T-helper 9 cell (primary cell): ENCODE data around the gene DND1.
A peak's percentile ranks its signal among the peaks of the same experiment; 100 is the strongest.
"Not testable (repeated sequence)": the region's sequence is repeated elsewhere in the genome, so short reads cannot be mapped to it uniquely, and the experiment has no call there.

Experiments used
- DNase-seq: peaks from one replicate; pipeline ENCODE4 v3.0.0-alpha.2; 2020
- total RNA-seq, 2 donors: gene quantifications; one replicate each; lab custom pipeline; 2026; lab: John Stamatoyannopoulos, UW

The DND1 gene
- total RNA-seq, result 0.48 to 2.4 reads per million in 2 donors

DNA sequence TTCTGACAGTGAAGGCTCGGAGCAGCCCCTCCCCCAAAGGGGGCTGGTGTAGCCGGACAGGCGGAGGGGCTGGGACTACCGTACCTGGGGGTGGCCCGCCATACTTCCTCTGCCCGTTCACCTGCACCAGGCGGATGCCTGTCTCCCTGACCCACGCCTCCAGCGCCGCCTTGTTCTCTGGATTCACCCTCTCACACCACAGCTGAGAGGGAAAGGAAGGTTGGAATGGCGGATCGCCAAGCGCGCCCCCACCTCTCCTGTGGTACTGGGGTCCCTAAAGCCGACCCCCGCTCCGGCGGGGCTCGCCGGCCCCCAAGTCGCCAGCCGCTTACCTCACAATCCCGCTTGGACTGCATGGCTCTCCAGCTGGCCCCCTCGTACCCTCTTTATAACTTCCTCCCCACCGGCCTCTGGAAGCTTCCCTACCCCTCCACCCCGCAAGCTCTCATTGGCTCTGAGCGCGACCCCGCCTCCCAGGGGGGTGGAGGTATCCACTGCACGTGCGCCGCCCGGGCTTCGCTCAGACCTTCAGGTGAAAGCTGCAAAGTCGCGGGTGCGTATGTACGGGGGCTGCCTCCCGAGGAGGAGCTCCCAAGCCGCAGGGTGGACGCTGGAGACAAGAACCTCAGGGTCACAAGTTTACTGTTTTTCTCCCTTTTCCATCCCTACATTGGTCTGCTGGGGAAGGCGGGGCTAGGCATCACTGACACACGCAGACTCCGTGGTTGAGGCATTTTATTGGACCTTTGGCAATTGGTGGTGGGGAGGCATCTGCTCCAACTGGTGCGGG is at the start of gene DND1:
DND1 (minus strand) TSS at position 390 of the 790 bp plus-strand sequence; CDS start at position 356, 34 bp downstream.
- no peak for DNase-seq

- not testable (repeated sequence) for DNase-seq
Measured at GRCh38 chr5:140721395-140721794, 48.0 kb upstream of the DND1 start.

DNA sequence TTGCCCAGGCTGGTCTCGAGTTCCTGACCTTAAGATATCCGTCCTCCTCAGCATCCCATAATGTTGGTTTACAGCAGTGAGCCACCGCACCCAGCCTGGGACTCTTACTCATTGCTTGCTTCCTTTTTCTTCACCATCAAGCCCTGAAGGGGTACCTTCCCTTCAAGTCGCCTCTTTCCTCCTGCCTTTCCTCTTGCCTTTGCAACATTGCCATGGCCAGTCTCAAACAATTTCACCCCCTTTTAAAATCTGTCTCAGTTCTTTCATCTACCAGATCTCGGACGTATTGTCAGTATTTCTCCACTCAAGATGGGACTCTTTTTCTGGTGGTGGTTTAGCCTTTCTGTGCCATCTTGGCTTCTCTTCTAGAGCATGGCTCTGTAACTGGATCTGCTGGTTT is 47.4 kb upstream of the DND1 start:
- not testable (repeated sequence) for DNase-seq

GRCh38 chr5:140718266-140718592 is 44.9 kb upstream of the DND1 start:
- no peak for DNase-seq

GRCh38 chr5:140716238-140716637 is 42.9 kb upstream of the DND1 start:
- not testable (repeated sequence) for DNase-seq

DNA sequence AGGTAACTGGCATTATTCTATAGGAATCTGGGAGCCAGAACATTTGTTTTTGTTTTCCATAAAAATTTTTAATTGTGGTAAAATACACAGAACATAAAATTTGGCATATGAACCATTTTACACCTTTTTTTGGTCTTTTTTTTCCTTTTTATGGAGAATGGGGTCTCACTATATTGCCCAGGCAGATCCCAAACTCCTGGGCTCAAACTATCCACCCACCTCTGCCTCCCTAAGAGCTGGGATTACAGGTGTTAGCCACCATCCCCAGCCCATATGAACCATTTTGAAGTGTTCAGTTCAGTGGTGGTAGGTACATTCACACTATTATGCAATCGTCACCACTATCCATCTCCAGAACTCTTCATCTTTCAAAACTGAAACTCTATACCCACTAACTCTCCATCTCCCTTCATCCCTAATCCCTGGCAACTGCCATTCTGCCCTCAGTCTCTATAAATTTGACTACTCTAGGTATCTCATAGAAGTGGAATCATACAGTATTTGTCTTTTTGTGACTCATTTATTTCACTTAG is 40.3 kb upstream of the DND1 start:
- no peak for DNase-seq

DNA sequence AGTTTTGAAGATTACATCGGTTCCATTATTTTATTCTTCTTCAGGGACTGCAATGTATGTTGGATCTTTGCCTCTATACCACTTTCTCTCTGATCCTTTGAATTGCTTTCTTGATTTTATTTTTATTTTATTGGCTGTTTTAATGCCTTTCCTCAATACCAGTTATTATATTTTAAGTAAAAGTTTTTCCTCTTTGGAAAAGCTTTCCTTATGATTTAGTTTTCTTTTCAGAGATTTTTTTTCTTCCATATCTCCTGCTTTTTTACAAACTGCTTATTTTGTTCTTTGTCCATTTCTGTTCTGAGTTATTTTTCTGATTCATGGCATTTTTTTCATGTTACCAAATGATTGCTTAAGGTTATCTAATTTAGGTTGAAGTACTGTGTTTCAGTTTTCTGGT is 38.4 kb upstream of the DND1 start:
- DNase-seq, result no peak

DNA sequence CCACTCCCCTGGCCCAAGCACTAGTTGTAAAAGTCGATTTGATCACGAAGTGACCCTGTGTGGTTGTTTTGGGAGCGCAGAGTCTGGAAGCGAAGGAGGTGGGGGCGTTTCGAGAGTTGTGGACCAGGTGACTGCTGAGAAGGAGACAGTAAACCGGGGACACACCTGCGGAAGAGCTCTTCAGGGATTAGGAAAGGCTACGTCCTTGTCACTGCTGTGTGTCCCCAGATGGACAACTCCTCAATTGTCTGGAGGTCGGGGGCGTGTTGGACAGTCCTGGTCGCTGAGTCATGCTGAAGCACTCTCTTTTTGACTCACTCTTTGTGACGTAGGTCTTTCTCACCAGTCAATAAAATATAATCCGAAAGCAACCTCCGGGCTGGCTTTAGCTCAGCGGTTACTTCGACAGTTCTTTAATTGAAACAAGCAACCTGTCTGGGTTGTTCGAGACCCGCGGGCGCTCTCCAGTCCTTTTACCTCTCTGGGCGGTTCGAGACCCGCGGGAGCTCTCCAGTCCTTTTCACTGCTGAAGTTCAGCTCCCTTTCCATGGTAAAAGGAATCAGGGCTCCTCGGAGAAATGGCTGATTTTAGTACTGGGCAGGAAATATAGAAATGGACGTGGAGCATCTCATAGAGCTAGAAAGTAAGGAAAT is 37.6 kb upstream of the DND1 start:
- DNase-seq, result peak; percentile 57

DNA sequence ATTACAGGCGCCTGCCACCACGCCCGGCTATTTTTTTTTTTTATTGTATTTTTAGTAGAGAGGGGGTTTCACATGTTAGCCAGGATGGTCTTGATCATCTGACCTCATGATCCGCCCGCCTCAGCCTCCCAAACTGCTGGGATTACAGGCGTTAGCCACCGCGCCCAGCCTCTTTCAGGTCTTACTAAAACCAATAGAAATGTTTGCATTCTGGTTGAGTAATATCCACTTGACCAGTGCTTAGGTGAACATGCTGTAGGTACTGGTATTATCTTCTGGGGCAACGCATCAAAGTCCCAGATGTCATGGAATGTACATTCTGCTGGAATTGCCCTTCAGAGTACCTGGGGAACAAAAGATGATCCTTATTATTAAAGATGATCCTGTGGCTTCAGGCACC is 35.4 kb upstream of the DND1 start:
- not testable (repeated sequence) for DNase-seq

- no peak for DNase-seq
Measured at GRCh38 chr5:140707812-140708211, 34.4 kb upstream of the DND1 start.

DNA sequence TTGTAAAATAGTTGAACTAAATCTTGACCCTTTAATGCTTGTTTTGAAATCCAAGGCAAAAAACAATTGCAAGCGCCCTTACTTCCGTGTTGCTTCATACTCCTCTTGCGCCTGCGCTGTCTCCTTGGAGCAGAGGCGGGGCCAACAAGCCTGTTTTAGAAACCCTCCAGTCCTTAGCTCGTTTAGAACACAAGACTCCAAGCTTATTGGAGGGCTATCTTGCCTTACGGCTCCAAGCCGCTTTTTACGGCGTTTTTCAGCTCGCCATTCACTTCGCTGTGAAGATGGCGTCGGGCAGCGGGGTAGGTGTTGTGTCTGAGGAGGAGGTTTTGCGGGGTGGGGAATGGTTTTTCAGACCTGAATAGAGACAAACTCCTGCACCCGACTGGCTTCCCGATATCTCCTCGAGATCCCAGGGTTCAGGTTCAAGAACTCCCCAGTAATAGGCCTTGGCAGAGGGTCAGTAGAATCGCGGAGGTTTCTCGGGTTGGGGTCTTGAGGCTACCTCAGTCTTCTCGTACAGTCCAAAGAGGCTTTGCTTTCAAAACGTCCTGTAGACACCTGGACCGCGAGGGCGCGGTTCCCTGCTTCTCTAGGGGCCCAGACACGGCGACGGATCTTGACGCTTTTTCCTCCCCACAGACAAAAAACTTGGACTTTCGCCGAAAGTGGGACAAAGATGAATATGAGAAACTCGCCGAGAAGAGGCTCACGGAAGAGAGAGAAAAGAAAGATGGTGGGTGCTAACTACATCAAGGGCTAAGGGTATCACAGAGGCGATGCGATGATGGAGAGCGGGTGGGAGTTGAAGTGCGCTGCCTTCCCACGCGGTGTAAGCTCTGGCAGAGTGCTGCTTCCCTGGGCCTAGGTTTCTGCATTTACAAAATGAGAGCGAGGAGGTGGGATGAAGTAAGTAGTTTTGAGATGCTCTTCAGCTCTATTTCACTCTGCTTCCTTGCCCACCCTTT is 27.1 kb upstream of the DND1 start, which contains the start of gene ZMAT2:
ZMAT2 (plus strand) TSS at position 271 of the 968 bp plus-strand sequence; CDS start at position 285, 14 bp downstream.
- DNase-seq, result peak; percentile 86

DNA sequence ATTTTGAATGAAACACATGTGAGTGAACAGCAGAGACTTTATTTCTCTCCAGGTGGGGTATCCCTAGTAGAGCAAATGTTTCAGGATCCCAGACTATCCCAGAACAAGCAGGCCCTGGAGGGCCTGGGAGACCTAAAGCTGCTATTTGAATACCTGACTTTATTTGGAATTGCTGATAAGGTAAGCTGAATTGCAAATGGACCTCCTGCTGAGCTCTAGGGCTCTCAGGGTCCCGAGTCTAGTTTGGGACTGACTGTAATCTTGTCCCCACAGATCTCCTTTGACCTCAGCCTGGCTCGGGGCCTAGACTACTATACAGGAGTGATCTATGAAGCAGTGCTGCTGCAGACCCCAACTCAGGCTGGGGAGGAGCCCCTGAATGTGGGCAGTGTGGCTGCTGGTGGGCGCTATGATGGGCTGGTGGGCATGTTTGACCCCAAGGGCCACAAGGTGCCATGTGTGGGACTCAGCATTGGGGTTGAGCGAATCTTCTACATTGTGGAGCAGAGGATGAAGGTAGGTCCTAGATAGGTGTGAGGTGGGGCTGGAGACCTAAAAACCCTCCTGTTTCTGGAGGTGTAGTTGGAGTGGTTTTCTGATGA is 23.6 kb upstream of the DND1 start:
- DNase-seq, result no peak

DNA sequence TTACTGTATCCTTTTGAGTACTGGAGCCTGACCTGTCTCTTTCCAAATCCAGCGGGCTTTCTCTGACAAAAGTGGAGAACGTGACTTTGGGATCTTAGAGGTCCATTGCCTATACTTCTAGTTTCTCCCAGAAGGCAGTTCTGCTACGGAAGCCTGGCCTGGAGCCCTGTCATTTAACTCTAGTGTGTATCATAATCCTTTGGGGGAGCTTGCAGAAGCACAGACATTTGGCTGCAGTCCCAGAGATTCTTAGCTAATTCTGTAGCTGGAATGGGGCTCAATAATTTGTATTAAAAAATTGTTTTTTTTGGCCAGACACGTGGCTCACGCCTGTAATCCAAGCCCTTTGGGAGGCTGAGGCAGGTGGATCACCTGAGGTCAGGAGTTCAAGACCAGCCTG is 20.9 kb upstream of the DND1 start:
- no peak for DNase-seq

DNA sequence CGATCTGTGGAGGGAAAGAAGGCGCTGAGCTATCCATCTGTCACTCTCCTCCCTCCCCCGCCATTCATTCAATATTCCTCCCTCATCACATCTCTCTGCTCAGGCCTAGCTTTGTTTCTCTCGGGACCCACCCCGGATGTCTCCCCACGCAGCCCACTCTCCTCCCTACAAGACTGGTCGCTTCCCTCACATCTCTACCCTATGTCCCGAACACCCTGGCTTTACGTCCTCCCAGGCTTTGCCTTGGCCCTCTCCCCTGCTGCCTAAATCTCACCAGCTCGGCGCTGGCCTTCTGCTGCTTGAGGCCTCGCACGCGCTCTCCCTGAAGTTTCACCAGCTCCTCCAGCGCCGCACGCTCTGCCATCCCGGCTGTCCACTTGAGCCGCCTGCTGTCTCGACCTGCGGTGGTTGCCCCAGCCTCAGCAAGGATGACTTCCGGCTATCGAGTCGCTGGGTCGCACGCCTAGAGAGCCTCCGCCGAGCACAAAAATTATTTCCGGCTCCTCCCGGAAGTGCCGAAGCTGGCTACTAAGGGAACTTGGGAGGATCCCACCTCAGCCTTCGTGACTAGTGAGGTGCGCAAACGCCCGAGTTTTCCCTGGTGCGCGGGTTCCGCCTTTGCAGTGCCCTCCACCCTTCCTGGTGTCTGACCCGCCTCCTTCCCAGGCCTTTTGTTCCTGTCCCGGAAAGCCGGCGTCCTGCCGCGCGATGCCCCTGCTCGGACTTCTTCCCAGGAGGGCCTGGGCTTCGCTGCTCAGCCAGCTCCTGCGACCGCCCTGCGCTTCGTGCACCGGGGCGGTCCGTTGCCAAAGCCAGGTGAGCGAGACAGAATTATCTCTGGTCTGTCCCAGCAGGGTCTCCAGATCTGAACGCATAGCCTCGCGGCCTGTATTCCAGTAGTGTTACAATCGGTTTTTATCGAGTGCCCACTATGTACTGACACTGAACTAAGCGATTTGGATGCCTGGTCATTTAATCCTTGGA is 17.9 kb upstream of the DND1 start, which contains the start of the genes HARS1 and HARS2:
HARS1 (minus strand) TSS at position 430 of the 984 bp plus-strand sequence; CDS start at position 364, 66 bp downstream.
HARS2 (plus strand) TSS at position 515 of the 984 bp plus-strand sequence; CDS start at position 709, 194 bp downstream.
- peak; percentile 67 for DNase-seq

- no peak for DNase-seq
Measured at GRCh38 chr5:140690376-140690932, 17.1 kb upstream of the DND1 start.

GRCh38 chr5:140678993-140679392 is 5.6 kb upstream of the DND1 start:
- no peak for DNase-seq

DNA sequence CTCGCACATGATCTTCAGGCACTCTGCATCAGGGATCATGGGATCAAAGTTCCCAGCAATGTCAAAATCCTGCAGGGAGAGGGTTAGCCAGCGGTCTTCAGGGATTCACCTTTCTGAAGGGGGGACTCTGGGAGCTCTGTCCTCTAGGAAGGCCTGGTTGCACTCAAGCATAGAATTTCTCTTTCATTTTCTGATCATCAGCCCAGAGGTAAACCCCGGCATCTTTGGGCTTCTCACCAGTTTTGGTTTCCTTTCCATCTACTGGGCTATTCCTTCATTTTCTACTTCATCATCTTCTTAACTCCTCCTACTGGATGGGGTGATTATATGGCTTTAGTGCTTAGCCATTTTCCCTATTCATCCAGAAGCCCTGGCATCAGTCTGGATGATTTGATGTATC is 4.6 kb upstream of the DND1 start:
- no peak for DNase-seq

GRCh38 chr5:140674629-140675028 is 1.3 kb upstream of the DND1 start:
- no peak for DNase-seq

DNA sequence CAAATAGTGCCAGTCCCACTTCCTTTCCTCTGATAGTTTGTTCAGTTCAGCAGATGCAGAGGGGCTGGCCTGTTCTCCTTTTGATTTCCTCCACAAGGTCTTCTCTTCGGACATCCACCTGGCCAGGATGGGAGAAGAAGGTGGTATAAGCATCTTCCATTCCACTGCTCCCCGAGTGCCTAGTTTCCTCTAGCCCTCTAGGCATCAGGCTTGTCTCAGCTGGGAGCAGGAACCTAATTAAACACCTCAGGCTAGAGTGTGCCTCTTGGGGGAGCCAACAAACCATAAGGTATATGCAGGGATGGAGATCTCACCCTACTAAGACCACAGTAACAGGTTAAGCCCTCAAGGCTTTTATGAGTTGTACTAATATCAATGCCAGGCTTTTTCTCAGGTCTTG is 835 bp upstream of the DND1 start:
- DNase-seq, result no peak

DNA sequence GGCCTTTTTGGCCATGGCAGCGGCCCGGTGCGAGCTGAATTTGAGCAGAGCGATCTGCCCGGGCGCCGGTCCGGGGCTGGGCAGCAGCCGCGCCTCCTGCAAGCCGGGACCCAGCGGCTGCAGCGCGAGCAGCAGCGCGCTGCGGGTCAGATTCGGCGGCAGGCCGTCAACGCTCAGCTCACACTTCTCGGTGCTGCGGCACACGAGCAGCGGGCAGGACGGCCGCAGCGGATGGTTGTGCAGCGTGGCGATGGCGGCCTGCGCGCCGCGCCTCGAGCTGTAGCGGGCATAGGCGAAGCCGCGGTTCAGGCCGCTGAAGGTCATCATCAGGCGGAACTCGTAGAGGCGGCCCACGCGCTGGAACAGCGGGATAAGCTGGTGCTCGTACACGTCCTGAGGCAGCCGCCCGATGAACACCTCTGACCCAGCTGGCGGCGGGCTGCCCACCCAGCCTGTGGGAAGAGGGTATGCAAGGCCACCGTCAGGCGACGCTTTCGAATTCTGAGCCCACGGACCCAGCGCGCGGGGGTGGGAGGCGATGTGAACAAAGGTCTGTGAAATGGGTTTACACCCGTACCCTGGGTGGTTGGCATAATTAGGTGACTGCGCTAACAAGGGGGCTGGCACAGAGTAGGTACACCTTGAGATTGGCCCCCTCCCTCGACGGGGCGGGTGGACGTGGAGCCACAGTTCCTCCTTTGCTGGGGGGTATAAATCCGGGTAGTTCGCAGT is 755 bp downstream of the DND1 start:
- DNase-seq, result no peak
